ENCODE data around the gene EPHA1.

DNA sequence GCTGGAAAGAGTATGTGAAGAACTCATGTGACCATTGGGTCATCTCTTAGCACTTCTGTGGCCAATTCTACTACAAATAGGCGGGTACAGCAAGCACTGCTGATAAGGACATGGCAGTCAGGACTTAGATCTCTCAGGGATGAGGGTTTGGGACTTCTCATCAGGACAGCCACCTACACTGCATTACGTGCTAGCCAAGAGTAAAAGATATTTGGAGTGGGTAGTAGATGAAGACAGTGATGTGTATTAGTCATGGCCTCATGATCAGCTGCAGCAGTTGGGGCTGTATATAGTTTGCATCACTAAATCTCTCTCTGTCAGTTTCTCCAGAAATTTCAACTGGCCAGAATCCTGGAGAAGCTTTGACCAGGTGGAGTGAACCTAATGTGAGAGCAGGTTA lies 43.8 kb upstream of the EPHA1 start:
- TF ChIP-seq, protein P1, sequence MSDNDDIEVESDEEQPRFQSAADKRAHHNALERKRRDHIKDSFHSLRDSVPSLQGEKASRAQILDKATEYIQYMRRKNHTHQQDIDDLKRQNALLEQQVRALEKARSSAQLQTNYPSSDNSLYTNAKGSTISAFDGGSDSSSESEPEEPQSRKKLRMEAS (IDR thresholded peaks at IDR 0.05) = no peak
- TF ChIP-seq RAD21 (IDR thresholded peaks at IDR 0.05) = no peak
- TF ChIP-seq CTCF (IDR thresholded peaks at IDR 0.05; ENCODE audit: low read depth, low read length, missing input control) = no peak
- no peak for TF ChIP-seq TAF1 (conservative IDR thresholded peaks at IDR 0.05)
